Natural killer cell treated with Interleukin-12 subunit alpha and Interleukin-12 subunit beta and Interleukin-15 and Interleukin-18, amount 100 ng/mL, for 72 hours (primary cell): ENCODE data around the gene TST. TPM values are rescaled to one million over a fixed set of nuclear protein-coding genes. Genes with fewer than 3 reads are reported as not detected.
A peak's percentile ranks its signal among the peaks of the same experiment; 100 is the strongest.

Source experiments
- ATAC-seq, 2 donors: fragments of 150-1000 bp; cut with Tn5 transposase in 1 of 2; sonication (Bioruptor Pico), chemical (Tn5 transposase) in 1 of 2; 2 replicates each; pipeline ENCODE4 v1.10.0; 2021
- DNase-seq: peaks from one replicate; pipeline ENCODE4 v3.0.0; 2022; ENCODE audit warnings: low spot score
- H3K27ac Mint-ChIP-seq, 2 donors: 1 replicate in 1 of 2; 2 replicates in 1 of 2; pipeline ENCODE4 v1.8.0; 2022; ENCODE audit warnings: mixed read lengths in 2 of 2, mild to moderate bottlenecking in 1 of 2, moderate library complexity in 1 of 2
- H3K27me3 Mint-ChIP-seq, 2 donors: 1 replicate in 1 of 2; 2 replicates in 1 of 2; pipeline ENCODE4 v1.8.0; 2022; ENCODE audit warnings: mixed read lengths in 2 of 2
- H3K36me3 Mint-ChIP-seq: one replicate; pipeline ENCODE4 v1.8.0; 2022; ENCODE audit warnings: mixed read lengths
- H3K4me1 Mint-ChIP-seq, 2 donors: 1 replicate in 1 of 2; 2 replicates in 1 of 2; pipeline ENCODE4 v1.8.0; 2022; ENCODE audit warnings: low read depth in 2 of 2, mixed read lengths in 2 of 2, mild to moderate bottlenecking in 1 of 2
- H3K4me3 Mint-ChIP-seq: one replicate; pipeline ENCODE4 v1.8.0; 2022; ENCODE audit warnings: mixed read lengths
- H3K9me3 Mint-ChIP-seq: 2 replicates; pipeline ENCODE4 v1.8.0; 2022; ENCODE audit warnings: mixed read lengths
- total RNA-seq, 2 donors: library from RNA; stranded (reverse); gene quantifications; one replicate each; pipeline ENCODE4 v1.2.3, GENCODE V29; 2022

TST gene
- total RNA-seq, 2 donors from 2014 or later, result 12.2 to 17.9 TPM

- no peaks in the 10 kb centered on the region for H3K27me3 Mint-ChIP-seq
- H3K9me3 Mint-ChIP-seq, result no peaks in the 10 kb centered on the region
- no peak overlapping the region for H3K27ac Mint-ChIP-seq
- ATAC-seq (no peak), DNase-seq (no peak)
- H3K4me3 Mint-ChIP-seq, result no peak overlapping the region
- peaks cover 0 to 4% of the 10 kb centered on the region in 2 donors for H3K4me1 Mint-ChIP-seq
- H3K36me3 Mint-ChIP-seq, result no peaks in the 10 kb centered on the region
Observed at GRCh38 chr22:37047006-37047405, 27.8 kb upstream of the TST start.

GRCh38 chr22:37046589-37046988 is 27.3 kb upstream of the TST start:
- DNase-seq (no peak), ATAC-seq (no peak)
- Mint-ChIP-seq H3K4me1 (peaks cover 0 to 4% of the 10 kb centered on the region in 2 donors), H3K36me3 (no peaks in the 10 kb centered on the region), H3K4me3 (no peak overlapping the region), H3K27me3 (no peaks in the 10 kb centered on the region), H3K27ac (no peak overlapping the region), H3K9me3 (no peaks in the 10 kb centered on the region)

DNA sequence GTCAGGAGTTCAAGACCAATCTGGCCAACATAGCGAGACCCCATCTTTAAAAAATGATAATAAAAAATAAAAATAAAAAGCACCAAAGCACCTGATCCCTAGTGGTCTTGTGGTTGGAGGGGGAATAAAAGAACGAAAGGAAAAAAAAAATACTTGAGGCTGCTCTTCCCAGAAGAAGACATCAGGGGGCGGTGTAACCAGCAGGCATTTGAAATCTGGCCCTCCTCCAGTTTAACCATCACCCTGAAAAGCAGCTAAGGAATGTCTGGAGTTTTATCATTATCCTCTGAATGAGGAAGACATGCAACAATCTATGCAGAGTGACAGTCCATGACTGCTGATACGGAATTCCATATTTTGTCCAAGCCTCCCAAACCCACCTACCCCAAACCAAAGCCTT is 26.7 kb upstream of the TST start:
- Mint-ChIP-seq H3K27me3 (peaks cover 0 to under 1% of the 10 kb centered on the region in 2 donors), H3K4me1 (peaks cover 0 to 5% of the 10 kb centered on the region in 2 donors), H3K4me3 (no peak overlapping the region), H3K9me3 (no peaks in the 10 kb centered on the region), H3K36me3 (no peaks in the 10 kb centered on the region), H3K27ac (no peak overlapping the region)
- no peak for DNase-seq
- no peak for ATAC-seq

DNA sequence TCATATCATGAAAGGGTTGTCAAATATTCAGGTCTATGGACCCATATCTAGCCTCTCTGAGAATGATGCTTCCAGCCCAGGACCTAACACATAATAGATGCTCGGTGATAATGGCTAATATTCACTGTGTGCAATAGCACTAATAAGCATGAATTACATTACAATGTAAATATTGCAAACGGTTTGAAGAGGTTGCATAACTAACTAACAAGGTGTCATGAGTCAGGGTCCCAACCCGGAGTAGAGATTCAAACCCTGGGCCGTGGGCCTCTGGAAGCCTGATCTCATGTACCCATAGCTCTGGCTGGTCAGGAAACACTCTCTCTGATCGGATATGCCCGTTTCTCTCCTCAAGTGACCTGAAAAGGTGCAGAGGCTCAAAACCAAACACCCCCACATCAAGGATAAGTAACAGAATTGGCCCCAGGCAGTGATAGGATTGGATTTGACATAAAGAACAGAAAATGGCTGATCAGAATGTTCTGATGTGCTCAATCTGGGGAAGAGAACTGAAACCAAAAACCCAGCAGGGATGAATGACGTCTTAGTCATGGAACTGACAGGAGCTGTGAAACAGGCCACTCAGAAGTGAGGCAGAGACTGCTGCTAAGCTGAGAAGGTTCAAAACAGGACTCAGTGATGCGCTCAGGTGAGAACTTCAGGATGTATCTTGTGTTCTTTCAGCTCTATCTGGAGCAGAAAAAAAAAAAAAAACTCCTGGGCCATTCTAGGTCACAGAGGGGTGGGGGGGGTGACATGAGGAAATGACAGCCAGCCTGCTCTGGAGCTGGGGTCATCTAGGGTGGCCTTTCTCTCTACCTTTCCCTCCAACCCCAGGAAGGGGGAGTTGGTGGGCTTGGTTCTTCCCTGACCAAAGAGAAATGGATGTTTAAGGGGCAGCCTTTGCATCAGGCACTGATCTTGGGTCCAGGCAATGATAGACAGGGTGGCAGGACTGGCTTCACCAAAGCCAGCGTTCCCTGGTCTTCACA is 25.7 kb upstream of the TST start:
- DNase-seq, result no peak
- H3K27ac Mint-ChIP-seq, result no peak overlapping the region

GRCh38 chr22:37043828-37044538 is 24.7 kb upstream of the TST start:
- Mint-ChIP-seq H3K9me3 (no peaks in the 10 kb centered on the region), H3K4me3 (no peak overlapping the region), H3K4me1 (peaks cover 0 to 9% of the 10 kb centered on the region in 2 donors), H3K27me3 (peaks cover 0 to 3% of the 10 kb centered on the region in 2 donors), H3K27ac (no peak overlapping the region), H3K36me3 (no peaks in the 10 kb centered on the region)
- peak; percentile 84 to 86 for ATAC-seq
- peak; percentile 71 for DNase-seq

More for the DNA sequence above, 25.7 kb upstream of the TST start:
- H3K4me1 Mint-ChIP-seq, result peaks cover 0 to 9% of the 10 kb centered on the region in 2 donors
- peaks cover 0 to 3% of the 10 kb centered on the region in 2 donors for H3K27me3 Mint-ChIP-seq
- H3K36me3 Mint-ChIP-seq, result no peaks in the 10 kb centered on the region
- H3K9me3 Mint-ChIP-seq, result no peaks in the 10 kb centered on the region
- no peak for ATAC-seq
- no peak overlapping the region for H3K4me3 Mint-ChIP-seq

GRCh38 chr22:37043209-37043827 is 24.1 kb upstream of the TST start:
- Mint-ChIP-seq H3K9me3 (no peaks in the 10 kb centered on the region), H3K4me3 (no peak overlapping the region), H3K27ac (no peak overlapping the region), H3K4me1 (peaks cover 0 to 9% of the 10 kb centered on the region in 2 donors), H3K27me3 (peaks cover 0 to 3% of the 10 kb centered on the region in 2 donors), H3K36me3 (no peaks in the 10 kb centered on the region)
- DNase-seq, result no peak
- ATAC-seq, result no peak

DNA sequence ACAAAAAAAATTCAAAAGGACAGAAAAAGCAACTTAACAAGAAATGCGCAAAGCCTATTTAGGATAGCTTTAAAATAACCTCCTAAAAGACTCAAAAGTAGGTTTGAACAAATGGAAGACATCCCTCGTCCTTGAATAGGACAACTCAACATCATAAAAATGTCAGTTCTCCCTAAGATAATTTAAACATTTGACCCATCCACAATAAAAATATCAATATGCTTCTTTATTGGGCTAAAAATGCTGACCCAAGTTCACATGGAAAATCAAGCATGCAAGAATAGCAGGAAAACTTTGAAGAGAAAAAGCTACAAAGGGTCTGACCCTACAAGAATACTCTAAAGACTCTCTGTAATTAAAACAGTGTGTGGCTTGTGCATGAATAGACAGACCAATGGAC is 20.2 kb upstream of the TST start:
- ATAC-seq (no peak), DNase-seq (no peak)
- peaks cover 6 to 7% of the 10 kb centered on the region in 2 donors for H3K27me3 Mint-ChIP-seq
- H3K27ac Mint-ChIP-seq, result no peak overlapping the region
- no peaks in the 10 kb centered on the region for H3K9me3 Mint-ChIP-seq
- peaks cover 0 to 5% of the 10 kb centered on the region in 2 donors for H3K4me1 Mint-ChIP-seq
- H3K36me3 Mint-ChIP-seq, result no peaks in the 10 kb centered on the region
- H3K4me3 Mint-ChIP-seq, result no peak overlapping the region

GRCh38 chr22:37037669-37038068 is 18.4 kb upstream of the TST start:
- peaks cover 0 to 5% of the 10 kb centered on the region in 2 donors for H3K4me1 Mint-ChIP-seq
- ATAC-seq (no peak), DNase-seq (no peak)
- no peak overlapping the region for H3K4me3 Mint-ChIP-seq
- no peaks in the 10 kb centered on the region for H3K36me3 Mint-ChIP-seq
- no peaks in the 10 kb centered on the region for H3K9me3 Mint-ChIP-seq
- peaks cover 6 to 7% of the 10 kb centered on the region in 2 donors for H3K27me3 Mint-ChIP-seq
- H3K27ac Mint-ChIP-seq, result no peak overlapping the region

- no peak for DNase-seq
- H3K4me3 Mint-ChIP-seq, result no peak overlapping the region
- no peaks in the 10 kb centered on the region for H3K9me3 Mint-ChIP-seq
- H3K27ac Mint-ChIP-seq, result no peak overlapping the region
- peaks cover 0 to 5% of the 10 kb centered on the region in 2 donors for H3K4me1 Mint-ChIP-seq
- H3K27me3 Mint-ChIP-seq, result peaks cover 6 to 7% of the 10 kb centered on the region in 2 donors
- no peak for ATAC-seq
- no peaks in the 10 kb centered on the region for H3K36me3 Mint-ChIP-seq
Observed at GRCh38 chr22:37036655-37037377, 17.6 kb upstream of the TST start.

- Mint-ChIP-seq H3K4me1 (no peaks in the 10 kb centered on the region), H3K4me3 (no peak overlapping the region), H3K9me3 (no peaks in the 10 kb centered on the region), H3K27me3 (peaks cover 4 to 6% of the 10 kb centered on the region in 2 donors), H3K27ac (no peak overlapping the region), H3K36me3 (no peaks in the 10 kb centered on the region)
- DNase-seq (no peak), ATAC-seq (no peak)
Observed at GRCh38 chr22:37033605-37034430, 14.6 kb upstream of the TST start.

DNA sequence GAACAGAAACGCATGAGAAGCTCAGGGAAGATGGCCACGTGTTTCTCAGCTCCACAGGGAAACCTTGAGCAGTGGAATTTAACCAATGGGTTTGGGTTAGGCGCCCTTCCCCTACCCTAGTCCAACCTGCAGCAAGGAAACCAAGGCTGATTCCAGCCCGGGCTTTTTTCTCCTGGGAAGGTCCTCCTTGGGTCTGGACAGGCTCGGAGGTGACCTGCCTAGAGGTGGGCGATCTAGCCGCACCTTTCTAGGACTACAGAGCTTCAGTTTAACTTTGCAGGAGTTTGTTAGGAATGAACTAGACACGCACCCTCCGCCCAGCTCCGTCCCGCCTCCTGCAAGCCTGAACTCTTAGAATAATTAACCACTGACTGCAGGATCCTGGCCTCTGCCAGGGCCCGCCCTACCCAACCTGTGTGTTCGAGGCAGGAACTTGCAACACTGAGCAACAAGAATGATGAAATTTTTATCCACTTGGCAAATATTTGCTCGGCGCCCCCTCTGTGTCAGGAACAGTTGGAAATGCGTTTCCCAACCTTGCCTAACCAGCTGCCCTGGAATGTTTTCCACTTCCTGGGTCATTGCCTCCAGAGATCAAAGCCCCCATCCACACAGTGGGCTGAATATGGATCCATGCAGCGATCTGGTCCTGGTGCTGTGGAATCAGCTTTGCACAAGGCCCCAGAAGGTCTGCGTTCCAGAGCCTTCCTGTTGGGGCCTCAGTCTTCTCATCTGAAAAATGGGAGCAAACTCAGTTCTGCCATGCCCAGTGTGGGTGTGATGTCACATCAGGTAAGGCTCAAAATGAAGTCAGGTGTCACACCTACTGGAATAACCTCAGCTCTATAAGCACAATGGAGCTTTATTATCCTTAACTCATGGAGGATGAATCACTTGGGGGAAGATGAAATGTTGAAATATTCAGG is 13.6 kb upstream of the TST start:
- no peaks in the 10 kb centered on the region for H3K36me3 Mint-ChIP-seq
- H3K4me1 Mint-ChIP-seq, result no peaks in the 10 kb centered on the region
- peaks cover 4 to 6% of the 10 kb centered on the region in 2 donors for H3K27me3 Mint-ChIP-seq
- no peaks in the 10 kb centered on the region for H3K9me3 Mint-ChIP-seq
- H3K4me3 Mint-ChIP-seq, result no peak overlapping the region
- DNase-seq (no peak), ATAC-seq (no peak)
- H3K27ac Mint-ChIP-seq, result no peak overlapping the region

DNA sequence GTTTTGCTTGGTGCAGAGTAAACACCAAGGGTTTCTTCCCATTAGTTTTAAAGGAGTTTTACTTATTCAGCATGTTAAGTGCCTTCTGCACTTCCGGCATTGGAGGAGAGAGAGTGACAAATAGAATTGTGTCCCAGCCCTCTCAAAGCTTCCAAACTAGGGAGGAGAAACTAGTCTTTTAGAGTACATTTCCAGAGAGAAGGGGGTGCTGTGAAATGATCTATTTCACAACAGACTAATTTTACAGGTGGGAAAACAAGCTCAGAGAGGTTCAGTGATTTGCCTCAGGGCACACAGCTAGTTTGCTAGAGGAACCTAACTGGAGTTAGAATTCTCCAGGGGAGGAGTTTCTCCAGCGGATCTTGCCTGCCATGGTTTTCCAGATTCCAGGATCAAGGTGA is 12.9 kb upstream of the TST start:
- H3K9me3 Mint-ChIP-seq, result no peaks in the 10 kb centered on the region
- no peaks in the 10 kb centered on the region for H3K27me3 Mint-ChIP-seq
- no peak for ATAC-seq

More for the DNA sequence above, 12.9 kb upstream of the TST start:
- H3K4me1 Mint-ChIP-seq, result no peaks in the 10 kb centered on the region
- no peak overlapping the region for H3K4me3 Mint-ChIP-seq
- H3K27ac Mint-ChIP-seq, result no peak overlapping the region
- DNase-seq, result no peak
- no peaks in the 10 kb centered on the region for H3K36me3 Mint-ChIP-seq
